MCF 10A (cell line): ENCODE results near the gene CCDC183. TPM values are rescaled to one million over a fixed set of nuclear protein-coding genes. Genes with fewer than 3 reads are reported as not detected.

Source experiments
- BruUV-seq: library from RNA; stranded (reverse); fragments of 400-500 nt; replicated peaks from 2 replicates; lab custom pipeline; 2021; lab: Mats Ljungman, UMichigan
- CTCF ChIA-PET: fragments of 300-600 bp; sonication (Branson Sonifier 250); formaldehyde crosslinking; extraction: SDS; loops from one replicate; lab custom pipeline; 2021; ENCODE audit warnings: antibody characterized with exemption, inconsistent platforms; lab: Yijun Ruan, JAX
- POLR2A ChIA-PET: fragments of 300-600, 350-650 bp; sonication (Branson Sonifier 250); formaldehyde crosslinking; extraction: SDS; loops from one replicate; lab custom pipeline; 2020; ENCODE audit warnings: antibody characterized with exemption, inconsistent platforms; lab: Yijun Ruan, JAX
- DNase-seq: peaks from one replicate; pipeline ENCODE4 v3.0.0-alpha.2; 2018; ENCODE audit not compliant: unreplicated experiment
- H3K27ac Mint-ChIP-seq: one replicate; pipeline ENCODE4 v1.8.0; 2022; ENCODE audit warnings: mild to moderate bottlenecking, low read depth, mixed read lengths; ENCODE audit not compliant: unreplicated experiment
- H3K27me3 Mint-ChIP-seq: one replicate; pipeline ENCODE4 v1.8.0; 2022; ENCODE audit warnings: mixed read lengths; ENCODE audit not compliant: insufficient read depth, unreplicated experiment
- H3K36me3 Mint-ChIP-seq: one replicate; pipeline ENCODE4 v1.8.0; 2022; ENCODE audit warnings: mild to moderate bottlenecking, moderate library complexity, mixed read lengths; ENCODE audit not compliant: insufficient read depth, unreplicated experiment
- H3K4me1 Mint-ChIP-seq: one replicate; pipeline ENCODE4 v1.8.0; 2022; ENCODE audit warnings: mixed read lengths; ENCODE audit not compliant: insufficient read depth, unreplicated experiment
- H3K4me3 Mint-ChIP-seq: one replicate; pipeline ENCODE4 v1.8.0; 2022; ENCODE audit warnings: mild to moderate bottlenecking, moderate library complexity, mixed read lengths; ENCODE audit not compliant: unreplicated experiment
- H3K9me3 Mint-ChIP-seq: one replicate; pipeline ENCODE4 v1.8.0; 2022; ENCODE audit warnings: mixed read lengths; ENCODE audit not compliant: unreplicated experiment
- intact Hi-C: fragments of 100-400 bp; cut with micrococcal nuclease; formaldehyde crosslinking; loops from 2 replicates; pipeline ENCODE4 v1.14.1; 2022
- total RNA-seq: library from RNA; stranded (reverse); gene quantifications from 2 replicates; pipeline ENCODE4 v1.2.3, GENCODE V29; 2022
- TF ChIP-seq, protein P1 (sequence below): fragments of 200-600 bp; IDR thresholded peaks from one replicate; pipeline ENCODE4 v1.8.0; 2022; ENCODE audit warnings: antibody characterized with exemption, mild to moderate bottlenecking; ENCODE audit not compliant: unreplicated experiment

CCDC183 gene
- total RNA-seq, 1 experiment from 2014 or later = 0.26 TPM

DNA sequence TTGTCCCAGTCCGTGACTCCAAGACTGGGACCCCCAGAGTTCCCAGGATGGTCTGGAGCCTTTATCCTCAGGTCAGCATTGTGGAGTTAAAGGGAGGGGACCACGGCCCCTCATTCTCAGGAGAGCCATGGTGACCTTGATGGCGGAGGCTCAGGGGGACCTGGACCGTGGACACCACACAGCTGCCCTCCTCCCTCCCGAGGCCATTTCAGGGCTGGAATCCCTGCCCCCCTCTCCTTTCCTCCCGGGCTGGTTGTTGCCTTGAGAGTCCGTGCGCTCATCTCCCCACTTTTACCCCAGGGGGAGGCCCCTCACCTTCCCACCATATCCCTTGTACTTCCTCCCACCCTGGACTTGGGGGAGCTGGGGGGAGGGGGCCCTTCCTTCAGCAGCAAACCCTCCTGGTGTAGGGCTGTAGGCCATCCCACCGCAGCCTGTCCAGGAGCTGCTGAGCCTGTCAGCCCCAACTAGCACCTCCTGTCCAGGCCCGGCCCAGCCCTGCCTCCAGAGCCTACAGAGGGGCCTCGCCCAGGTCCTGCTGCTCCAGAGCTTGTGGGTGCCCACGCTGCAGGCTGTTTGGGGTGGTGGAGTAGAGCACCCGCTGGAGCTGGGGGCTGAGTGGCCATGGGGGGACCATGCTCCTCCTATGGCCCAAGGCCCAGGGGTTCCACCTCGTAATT is 31.8 kb downstream of the CCDC183 start:
- CTCF ChIA-PET = interaction anchor here (1.8 kb wide), 1 partner anchor 12 kb away, joined by 6 read pairs; no protein-coding TSS in a partner anchor
- H3K4me1 Mint-ChIP-seq = no peaks in the 10 kb centered on the region

DNA sequence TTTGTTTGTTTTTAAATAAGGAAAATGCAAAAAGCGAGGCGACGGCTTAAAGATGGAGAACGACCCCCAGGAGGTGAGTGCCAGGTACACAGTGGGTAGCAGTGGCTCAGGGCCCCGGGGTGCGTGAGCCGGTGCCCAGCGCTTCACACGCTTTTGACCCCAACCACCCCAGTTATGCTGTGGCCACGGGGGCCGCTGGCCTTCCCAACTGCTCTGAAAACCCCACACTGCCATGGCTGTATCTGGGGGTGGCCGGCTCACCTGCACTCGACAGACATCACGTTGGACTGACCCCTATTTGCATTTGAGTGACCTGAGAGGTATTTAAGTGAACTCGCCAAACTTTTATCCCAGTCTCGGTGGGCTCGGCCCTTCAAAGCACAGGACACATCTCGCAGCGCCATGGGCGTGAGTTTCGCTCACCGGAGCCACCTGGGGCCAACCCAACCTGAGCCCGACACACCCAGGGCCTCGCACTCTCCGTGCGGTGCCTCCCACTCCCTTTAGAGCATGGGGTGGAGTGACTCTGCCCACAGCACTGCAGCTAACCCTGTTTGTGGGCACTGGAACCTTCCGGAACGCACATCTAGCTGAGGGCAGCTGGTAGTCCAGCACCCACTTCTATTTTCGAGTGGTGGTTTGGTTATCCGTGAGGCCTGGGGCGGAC is 32.5 kb downstream of the CCDC183 start:
- intact Hi-C loops = no loop called here
- ChIA-PET CTCF (interaction anchor here (1.3 kb wide), 1 partner anchor 12 kb away, joined by 3 read pairs; no protein-coding TSS in a partner anchor), POLR2A (no interaction called here)
- no peak for DNase-seq
- peaks cover 54% of the 10 kb centered on the region for H3K36me3 Mint-ChIP-seq
- H3K27me3 Mint-ChIP-seq = no peaks in the 10 kb centered on the region
- TF ChIP-seq, protein P1, sequence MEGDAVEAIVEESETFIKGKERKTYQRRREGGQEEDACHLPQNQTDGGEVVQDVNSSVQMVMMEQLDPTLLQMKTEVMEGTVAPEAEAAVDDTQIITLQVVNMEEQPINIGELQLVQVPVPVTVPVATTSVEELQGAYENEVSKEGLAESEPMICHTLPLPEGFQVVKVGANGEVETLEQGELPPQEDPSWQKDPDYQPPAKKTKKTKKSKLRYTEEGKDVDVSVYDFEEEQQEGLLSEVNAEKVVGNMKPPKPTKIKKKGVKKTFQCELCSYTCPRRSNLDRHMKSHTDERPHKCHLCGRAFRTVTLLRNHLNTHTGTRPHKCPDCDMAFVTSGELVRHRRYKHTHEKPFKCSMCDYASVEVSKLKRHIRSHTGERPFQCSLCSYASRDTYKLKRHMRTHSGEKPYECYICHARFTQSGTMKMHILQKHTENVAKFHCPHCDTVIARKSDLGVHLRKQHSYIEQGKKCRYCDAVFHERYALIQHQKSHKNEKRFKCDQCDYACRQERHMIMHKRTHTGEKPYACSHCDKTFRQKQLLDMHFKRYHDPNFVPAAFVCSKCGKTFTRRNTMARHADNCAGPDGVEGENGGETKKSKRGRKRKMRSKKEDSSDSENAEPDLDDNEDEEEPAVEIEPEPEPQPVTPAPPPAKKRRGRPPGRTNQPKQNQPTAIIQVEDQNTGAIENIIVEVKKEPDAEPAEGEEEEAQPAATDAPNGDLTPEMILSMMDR = no peak
- BruUV-seq = no TSS peak
- no peaks in the 10 kb centered on the region for H3K9me3 Mint-ChIP-seq
- no peak overlapping the region for H3K27ac Mint-ChIP-seq
- H3K4me1 Mint-ChIP-seq = no peaks in the 10 kb centered on the region
- no peak overlapping the region for H3K4me3 Mint-ChIP-seq

More for the DNA sequence above, 31.8 kb downstream of the CCDC183 start:
- H3K27ac Mint-ChIP-seq = no peak overlapping the region
- TF ChIP-seq, protein P1 = no peak
- BruUV-seq = no TSS peak
- POLR2A ChIA-PET = interaction anchor here (0.8 kb wide), 1 partner anchor 23 kb away, joined by 3 read pairs; no protein-coding TSS in a partner anchor
- DNase-seq = no peak
- no peaks in the 10 kb centered on the region for H3K9me3 Mint-ChIP-seq
- intact Hi-C loops = no loop called here
- no peaks in the 10 kb centered on the region for H3K27me3 Mint-ChIP-seq
- no peak overlapping the region for H3K4me3 Mint-ChIP-seq
- H3K36me3 Mint-ChIP-seq = peaks cover 61% of the 10 kb centered on the region

- intact Hi-C loops = no loop called here
- no peak overlapping the region for H3K4me3 Mint-ChIP-seq
- TF ChIP-seq, protein P1 = no peak
- H3K27ac Mint-ChIP-seq = no peak overlapping the region
- no peaks in the 10 kb centered on the region for H3K27me3 Mint-ChIP-seq
- no TSS peak for BruUV-seq
- no peaks in the 10 kb centered on the region for H3K4me1 Mint-ChIP-seq
- peaks cover 46% of the 10 kb centered on the region for H3K36me3 Mint-ChIP-seq
- DNase-seq = no peak
- no peaks in the 10 kb centered on the region for H3K9me3 Mint-ChIP-seq
- ChIA-PET CTCF (interaction anchor here (1.3 kb wide), 2 partner anchors 12 to 13 kb away, joined by 3 to 5 read pairs; no protein-coding TSS in a partner anchor), POLR2A (no interaction called here)
Measured at GRCh38 chr9:136829412-136829811, 33.3 kb downstream of the CCDC183 start.
